Retina (tissue), 1 donor: ENCODE results near the gene MAFG.
"Not testable (repeated sequence)": the region's sequence is repeated elsewhere in the genome, so short reads cannot be mapped to it uniquely, and the experiment has no call there.

Source experiments
- DNase-seq: peaks from one replicate; pipeline ENCODE4 v3.0.0-alpha.2; 2016

MAFG gene

GRCh38 chr17:81957691-81958432, 30.3 kb upstream of the MAFG start:
- no peak for DNase-seq

- DNase-seq = no peak
Measured at GRCh38 chr17:81956607-81957589, 29.4 kb upstream of the MAFG start.

DNA sequence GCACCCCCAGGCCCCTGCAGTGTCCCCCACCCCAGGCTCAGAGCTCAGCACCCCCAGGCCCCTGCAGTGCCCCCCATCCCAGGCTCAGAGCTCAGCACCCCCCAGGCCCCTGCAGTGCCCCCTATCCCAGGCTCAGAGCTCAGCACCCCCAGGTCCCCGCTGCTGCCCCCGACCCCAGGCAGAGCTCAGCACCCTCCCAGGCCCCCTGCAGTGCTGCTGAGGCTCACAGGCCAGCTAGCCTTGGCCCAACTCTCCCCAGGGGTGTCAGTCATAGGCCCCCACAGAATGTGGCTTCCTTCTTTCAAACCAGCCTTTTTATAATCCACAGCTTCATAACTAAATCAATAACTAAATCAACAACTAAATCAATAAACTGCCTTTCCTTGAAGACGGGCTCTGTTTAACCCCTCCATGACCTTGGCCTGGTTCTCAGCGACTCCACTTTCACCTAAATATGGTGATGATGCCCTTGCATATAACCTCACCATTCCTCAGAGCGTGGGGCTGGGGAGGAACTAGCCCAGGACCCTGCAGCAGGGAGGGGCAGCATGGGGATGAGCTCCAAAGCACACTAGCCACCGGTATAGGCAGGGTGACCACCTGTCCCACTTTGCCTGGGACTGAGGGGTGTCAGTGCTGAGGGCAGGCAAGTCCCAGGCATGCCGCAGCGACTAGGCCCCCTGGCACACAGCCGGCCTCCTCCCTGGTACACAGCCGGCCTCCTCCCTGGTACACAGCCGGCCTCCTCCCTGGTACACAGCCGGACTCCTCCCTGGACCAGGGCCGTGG, 28.4 kb upstream of the MAFG start:
- no peak for DNase-seq

- no peak for DNase-seq
Measured at GRCh38 chr17:81955058-81955681, 27.6 kb upstream of the MAFG start.

- DNase-seq = no peak
Measured at GRCh38 chr17:81954131-81955057, 26.9 kb upstream of the MAFG start.

GRCh38 chr17:81953443-81953842, 25.9 kb upstream of the MAFG start:
- not testable (repeated sequence) for DNase-seq

GRCh38 chr17:81952792-81953228, 25.3 kb upstream of the MAFG start:
- no peak for DNase-seq

DNA sequence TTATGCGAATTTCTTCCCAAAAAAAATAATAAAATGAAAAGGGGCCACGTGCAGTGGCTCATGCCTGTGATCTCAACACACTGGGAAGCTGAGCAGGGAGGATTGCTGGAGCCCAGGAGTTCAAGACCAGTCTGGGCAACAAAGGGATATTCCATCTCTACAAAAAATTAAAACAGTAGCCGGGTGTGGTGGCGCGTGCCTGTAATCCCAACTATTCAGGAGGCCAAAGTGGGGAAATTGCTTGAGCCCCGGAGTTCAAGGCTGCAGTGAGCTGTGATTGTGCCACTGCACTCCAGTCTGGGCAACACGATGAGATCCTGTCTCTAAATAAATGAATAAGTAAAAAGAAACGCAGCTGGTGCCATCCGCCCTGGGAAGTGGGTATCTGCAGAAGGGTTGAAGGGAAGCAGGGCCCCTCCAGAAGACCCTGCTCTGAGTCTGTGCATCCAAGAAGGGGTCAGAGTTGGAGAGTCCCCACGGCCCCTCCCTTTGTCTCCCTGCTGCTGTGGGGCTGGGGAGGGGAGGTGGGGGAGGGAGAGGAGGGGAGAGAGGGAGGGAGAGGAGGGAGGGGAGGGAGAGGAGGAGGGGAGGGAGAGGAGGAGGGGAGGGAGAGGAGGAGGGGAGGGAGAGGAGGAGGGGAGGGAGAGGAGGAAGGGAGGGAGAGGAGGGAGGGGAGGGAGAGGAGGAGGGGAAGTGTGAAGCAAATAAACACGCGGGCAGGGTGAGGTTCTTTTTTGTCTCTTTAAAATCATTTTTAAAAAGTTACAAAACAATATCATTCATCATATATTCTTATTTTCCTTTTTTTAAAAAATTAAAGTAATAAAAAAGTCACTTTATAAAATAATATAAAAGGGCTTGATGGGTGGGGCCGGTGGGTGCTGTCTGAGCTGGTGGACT, 24.5 kb upstream of the MAFG start:
- DNase-seq = no peak

DNA sequence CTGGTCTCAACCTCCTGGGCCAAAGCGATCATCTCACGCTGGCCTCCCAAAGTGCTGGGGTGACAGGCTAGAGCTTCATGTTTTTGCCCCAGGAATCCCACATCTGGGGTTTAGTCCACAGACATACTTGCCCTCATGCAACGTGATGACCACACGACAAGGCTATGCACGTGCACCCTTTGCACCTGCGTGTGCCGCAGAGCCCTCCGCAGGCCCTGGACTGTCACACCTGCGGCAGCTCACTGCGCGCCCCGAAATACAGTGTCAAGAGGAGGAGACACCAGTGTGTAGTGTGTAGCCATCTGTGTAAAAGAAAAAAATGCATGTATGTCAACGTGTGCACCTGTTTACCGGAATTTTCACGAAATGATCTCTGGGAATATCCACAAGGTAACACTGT, 23.0 kb upstream of the MAFG start:
- DNase-seq = no peak

DNA sequence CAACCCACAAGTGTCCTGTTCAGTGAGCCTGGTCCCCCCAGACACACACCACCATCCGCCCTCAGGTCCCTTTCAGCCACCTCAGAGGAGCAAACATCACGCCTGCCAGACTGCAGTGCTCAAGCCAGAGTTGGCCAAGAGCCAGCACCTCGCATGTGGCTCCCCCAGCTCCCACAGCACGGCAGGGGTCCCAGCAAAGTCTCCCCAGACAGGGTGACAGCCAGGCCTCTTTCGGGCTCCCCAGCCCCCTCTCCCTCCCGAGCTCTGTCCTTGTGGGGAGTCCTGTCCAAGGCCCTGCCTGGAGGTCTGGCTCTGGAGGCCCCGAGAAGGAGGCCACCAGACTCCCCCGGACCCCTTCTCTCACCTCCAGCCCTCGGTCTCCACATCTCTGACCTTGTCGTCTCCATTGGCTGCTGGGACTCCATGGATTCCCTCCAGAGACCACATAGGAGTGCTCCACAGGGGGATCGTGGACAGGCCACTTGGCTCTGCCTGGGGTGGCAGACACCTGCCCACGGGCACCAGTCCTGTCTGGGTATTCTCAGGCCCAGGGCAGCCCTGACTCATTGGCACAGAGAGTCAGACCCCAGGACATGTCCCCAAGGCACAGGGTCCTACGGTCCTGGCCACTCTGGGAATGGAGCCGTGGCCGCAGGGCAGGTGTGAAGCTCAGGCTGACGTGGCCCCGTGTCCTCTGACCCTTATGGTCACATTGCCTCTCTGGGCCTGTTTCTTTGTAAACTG, 21.3 kb upstream of the MAFG start:
- DNase-seq = no peak

DNA sequence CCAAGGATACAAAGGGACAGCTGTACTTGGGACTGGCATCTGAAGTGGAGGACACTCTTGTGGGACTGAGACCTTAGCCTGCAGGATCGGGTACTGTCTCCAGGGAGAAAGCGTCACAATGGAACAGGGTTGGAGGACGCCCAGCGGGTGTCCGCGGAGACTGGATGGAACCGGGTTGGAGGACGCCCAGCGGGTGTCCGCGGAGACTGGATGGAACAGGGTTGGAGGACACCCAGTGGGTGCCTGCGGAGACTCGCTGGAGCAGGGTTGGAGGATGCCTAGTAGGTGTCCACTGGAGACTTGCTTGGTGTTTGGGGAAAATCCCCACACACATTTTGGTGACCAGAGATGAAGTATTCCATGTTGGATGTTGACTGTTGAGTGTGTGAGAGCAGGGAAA, 19.7 kb upstream of the MAFG start, which contains the start of gene MYADML2:
TSS of gene MYADML2 (minus strand) at position 45 of the 400 bp plus-strand sequence. CDS start 5,492 bp downstream, outside the sequence.
- no peak for DNase-seq

GRCh38 chr17:81944858-81945257, 17.3 kb upstream of the MAFG start:
- no peak for DNase-seq

DNA sequence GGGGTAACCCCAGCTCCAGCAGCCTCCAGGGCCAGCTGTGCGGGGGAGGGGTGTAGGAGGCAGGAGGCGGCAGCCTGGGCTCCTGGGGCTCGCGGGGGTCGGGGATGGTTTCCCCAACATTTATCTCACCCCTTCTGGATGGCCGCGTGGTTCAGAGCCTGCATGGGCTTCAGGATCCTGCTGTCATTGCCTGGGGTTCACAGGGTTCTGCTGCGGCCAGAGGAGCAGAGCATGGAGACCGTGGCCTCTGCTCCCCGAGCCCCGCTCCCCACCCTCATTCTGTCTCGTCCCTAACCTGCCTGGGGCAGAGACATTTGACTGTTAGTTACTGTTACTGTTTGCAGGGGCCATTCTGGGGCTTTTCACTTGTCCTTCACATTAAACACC, 14.6 kb upstream of the MAFG start:
- DNase-seq = no peak

GRCh38 chr17:81941484-81942166, 14.1 kb upstream of the MAFG start:
- peak; percentile 67 for DNase-seq

GRCh38 chr17:81940538-81941483, 13.3 kb upstream of the MAFG start:
- no peak for DNase-seq

DNA sequence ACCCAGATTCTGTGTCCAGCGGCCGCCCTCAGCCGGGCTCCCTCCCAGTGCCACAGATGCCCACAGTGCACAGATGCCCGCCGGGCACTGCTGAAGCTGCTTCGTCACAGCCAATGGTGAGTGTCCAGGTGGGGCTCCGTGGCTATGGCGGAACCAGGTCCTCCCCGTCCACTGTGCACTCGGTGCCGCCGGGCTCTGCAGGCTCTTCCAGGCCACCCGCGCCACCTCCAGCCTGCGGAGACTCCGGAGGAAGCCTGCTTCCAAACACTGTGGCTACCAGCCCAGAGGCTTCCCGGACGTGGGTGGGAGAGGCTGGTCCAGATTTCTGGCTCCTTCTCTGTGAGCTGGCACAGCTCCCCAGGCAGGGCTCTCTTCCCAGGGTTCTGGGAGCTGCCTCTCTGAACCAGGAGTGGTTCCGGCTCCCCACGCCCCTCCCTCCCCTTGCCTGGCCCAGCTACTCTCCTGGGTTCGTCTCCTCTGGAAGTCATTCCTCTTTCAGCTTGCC, 12.4 kb upstream of the MAFG start:
- no peak for DNase-seq

DNA sequence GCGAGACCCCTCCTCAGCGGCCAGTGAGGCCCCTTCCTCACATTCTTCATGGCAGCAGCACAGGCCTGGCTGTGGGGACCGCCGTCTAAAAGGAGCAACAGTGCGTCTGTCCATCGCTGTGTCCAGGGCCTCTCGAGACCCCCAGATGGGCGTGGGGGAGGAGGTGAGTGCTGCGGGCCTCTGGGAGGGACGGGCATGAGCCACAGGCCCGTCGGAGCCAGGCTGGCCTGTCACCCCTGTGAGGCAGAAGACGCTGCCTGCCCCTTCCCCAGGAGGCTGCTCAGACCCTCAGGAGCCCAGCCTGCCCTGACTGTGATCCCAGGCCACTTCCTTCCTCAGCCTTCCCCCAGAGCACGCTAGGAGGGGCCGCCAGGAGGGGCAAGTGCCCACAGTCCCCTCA, 11.7 kb upstream of the MAFG start:
- DNase-seq = no peak
